Esophagus mucosa (tissue), 1 donor: Measurements from ENCODE around the gene SLC15A5. TPM values are rescaled to one million over a fixed set of nuclear protein-coding genes. Genes with fewer than 3 reads are reported as not detected.

ENCODE experiments used
- ATAC-seq: fragments of 200-7000 bp; cut with Tn5 transposase; one replicate; pipeline ENCODE4 v1.9.1; 2020
- total RNA-seq: library from RNA; stranded (reverse); gene quantifications from one replicate; pipeline ENCODE4 v1.2.4, GENCODE V29; 2023
- donor health status: DM: yes; HTN: yes; CAD: no.

The SLC15A5 gene
- total RNA-seq, 1 donor from 2014 or later: not detected

- ATAC-seq: no peak
These were observed 15.5 kb downstream of the SLC15A5 start for GRCh38 chr12:16261944-16262475.

DNA sequence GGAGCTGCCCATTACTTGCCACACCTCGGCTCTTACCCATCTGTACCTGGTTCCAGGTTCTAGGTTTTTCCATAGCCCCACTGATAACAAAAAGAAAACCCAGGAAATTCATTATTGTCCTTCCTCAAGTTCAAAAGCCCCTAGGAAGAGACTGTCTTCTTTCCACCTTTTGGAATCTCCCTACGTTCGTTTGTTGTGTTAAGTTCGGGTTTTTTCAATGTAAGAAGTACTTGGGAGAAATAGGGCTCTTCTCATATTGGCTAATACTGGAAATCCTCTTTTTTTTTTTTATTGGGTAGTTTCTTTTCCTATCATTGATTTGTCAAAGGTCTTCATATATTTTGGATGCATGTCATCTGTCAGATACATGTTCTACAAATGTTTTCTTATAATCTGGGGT is 17.3 kb downstream of the SLC15A5 start:
- ATAC-seq: no peak

- ATAC-seq: no peak
These were observed 18.5 kb downstream of the SLC15A5 start for GRCh38 chr12:16258963-16259362.

- ATAC-seq: no peak
These were observed 31.2 kb downstream of the SLC15A5 start for GRCh38 chr12:16246264-16246663.

GRCh38 chr12:16245209-16245608 is 32.3 kb downstream of the SLC15A5 start:
- ATAC-seq: no peak

DNA sequence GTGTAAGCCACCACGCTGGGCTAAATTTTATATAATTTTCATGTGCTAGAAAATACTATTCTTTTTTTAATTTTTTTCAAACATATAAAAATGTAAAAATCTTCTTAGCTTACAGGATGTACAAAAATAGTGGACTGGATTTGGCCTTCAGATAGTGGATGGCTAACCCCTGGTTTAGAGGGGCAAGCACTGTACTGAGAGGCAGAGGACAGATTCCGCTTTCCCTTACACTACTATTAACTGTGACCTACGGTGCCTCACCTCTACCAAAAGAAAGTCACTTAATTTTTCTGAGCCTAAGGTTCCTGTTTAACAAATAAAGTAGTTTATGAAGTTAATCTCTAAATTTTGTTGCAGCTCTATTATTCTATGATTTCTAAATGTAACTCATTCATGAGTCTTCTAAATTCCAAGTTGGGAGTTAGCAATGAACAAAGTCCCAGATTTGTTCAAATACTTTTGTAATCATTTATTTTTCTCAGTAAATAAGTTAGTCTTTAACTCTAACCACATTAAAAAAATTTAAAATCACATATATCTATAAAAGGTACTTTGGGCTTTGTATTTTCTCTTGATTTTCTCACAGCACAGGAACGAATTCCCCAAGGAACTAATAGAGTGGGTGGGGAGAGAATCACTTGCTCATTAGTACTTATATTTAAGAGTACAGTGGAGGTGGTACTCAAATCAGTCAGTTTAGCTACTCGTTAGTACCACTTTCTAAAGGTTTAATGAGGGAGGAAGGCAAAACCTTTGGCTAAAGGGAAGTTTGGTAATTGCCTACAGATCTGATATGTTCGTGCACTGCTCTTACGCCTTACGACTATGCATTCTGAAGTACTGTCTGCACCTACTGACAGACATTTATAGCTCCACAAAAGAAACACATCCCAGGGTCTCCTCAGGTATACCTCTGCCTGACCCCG is 33.7 kb downstream of the SLC15A5 start:
- ATAC-seq: no peak

DNA sequence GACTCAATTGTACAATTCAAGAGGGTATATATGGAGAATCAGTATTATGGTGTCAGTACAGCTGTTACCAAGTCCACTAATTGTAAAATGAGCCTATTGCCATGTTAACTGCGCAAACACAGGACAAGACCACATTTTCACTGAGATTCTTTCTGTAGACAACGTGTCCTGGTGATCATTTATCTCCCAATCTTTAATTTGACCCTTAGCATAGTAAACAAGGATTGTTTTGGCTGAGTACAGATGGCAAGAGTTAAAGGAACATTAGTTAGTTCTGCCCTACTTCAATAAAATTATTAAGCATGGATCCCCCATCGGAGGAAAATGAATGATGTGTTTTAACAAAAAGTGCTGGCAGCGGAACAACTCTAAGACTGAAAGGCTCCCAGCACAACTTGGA is 36.1 kb downstream of the SLC15A5 start:
- no peak for ATAC-seq

GRCh38 chr12:16238661-16239060 is 38.8 kb downstream of the SLC15A5 start:
- ATAC-seq: no peak

GRCh38 chr12:16229676-16230075 is 47.8 kb downstream of the SLC15A5 start:
- no peak for ATAC-seq

DNA sequence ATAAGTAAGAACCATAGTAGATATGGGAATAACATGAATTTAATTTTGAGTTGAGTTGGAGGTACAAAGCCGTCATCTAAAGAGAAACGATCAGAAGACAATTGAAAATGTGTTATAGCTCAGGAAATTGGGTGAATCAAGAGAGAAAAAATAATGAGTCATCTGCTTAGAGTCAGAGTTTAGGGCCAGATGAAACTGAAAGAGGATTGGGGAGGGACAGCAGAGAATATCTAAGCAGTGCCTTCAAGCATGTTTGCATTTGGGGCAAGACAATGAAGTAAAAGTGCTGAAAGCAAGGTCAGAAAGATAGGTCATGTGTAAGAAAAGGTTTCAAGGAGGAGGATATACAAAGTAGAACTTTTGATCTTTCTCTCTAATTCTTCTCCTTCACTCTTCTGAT is 49.4 kb downstream of the SLC15A5 start:
- ATAC-seq: no peak

- no peak for ATAC-seq
These were observed 51.8 kb downstream of the SLC15A5 start for GRCh38 chr12:16225692-16226091.

- no peak for ATAC-seq
These were observed 53.3 kb downstream of the SLC15A5 start for GRCh38 chr12:16224196-16224595.

DNA sequence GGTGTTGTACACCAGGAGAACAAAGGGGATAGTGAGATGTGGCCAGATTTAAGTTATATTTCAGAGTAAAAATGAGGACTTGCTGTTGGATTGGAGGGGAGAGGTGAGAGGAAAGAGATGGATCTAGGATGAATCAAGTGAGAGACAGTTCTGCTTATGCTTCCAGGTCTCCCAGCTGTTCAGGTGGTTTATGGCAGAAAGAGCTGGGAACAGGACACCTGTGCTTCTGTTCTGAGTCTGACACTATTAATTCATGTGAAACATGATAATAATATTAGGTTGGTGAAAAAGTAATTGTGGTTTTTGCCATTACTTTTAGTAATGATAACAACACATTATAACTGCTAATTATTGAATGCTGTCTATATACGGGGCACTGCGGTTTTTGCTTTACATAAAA is 55.7 kb downstream of the SLC15A5 start:
- no peak for ATAC-seq

DNA sequence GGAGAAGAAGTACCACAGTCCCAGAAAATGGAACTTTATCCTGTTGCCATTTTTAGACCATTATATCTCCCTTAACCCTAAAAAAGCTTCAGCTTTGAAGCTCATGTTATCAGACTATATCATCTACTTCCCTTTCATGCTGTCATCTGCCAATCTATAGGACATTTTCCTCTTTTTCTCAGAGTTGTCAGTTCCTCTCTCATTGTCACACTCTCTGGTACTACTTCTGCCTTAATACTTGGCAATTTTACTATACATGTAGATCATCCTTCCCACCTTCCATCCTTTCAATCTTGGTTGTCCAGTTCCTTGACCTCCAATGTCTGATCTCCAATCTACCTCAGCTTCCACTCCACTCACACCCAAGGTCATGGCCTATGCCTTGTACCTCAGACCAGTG is 57.4 kb downstream of the SLC15A5 start:
- no peak for ATAC-seq

- no peak for ATAC-seq
These were observed 58.3 kb downstream of the SLC15A5 start for GRCh38 chr12:16218934-16219751.

- no peak for ATAC-seq
These were observed 59.3 kb downstream of the SLC15A5 start for GRCh38 chr12:16218234-16218633.

- no peak for ATAC-seq
These were observed 65.8 kb downstream of the SLC15A5 start for GRCh38 chr12:16211731-16212130.

DNA sequence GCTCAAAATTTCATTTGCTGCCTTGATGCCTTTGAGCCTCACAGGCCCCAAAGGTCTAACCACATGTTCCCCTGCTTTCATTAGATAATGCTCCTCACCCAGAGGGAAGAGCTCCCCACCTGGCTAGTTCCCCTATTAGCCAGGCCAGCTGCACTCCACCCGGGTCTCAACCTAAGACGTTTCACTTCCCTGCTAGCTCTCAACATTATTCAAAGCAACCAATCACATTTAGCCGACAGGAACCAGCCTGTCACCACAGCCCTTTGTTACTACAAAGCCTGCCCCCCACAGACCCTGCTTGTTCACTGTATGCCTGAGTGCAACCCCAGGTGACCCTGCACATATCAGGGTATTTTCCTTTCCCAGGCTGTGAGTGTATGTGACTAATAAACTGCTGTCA is 78.6 kb downstream of the SLC15A5 start:
- no peak for ATAC-seq

DNA sequence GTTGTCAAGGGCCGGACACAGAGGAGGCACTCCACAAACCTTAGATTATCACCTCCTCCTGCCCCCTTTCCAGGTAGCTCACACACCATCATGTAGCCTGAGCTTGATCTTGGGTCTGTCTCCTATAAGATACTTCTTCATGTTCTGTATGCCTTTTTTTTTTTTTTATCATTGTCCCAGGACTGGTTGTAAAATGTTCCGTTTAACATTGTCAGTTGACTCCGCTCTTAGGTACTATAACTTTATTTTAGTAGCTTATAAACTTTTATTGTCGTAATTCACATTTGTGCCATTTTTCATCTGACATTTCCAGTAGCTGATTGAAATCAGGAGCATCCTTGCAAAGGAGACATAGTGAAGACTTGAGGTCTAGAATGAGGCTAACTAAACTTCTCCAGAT is 79.9 kb downstream of the SLC15A5 start:
- no peak for ATAC-seq

DNA sequence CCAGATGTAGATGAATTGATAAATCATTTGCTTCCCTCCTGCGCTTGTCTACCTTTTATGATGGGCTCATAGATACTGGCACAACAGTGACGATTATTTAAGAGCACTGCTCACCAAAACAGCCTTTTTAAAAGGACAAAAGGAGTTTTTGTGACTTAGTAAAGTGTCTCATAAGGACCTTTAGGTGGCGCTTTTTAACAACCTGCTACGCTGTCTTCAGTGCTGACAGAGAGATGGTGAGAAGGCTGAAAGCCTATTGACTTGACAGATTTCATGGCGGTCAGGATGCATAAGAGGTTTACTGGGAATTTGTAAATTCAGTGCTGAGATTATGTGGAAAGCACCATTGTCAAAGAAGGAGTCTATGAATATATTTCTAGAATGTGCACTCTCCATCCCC is 87.6 kb downstream of the SLC15A5 start:
- no peak for ATAC-seq

DNA sequence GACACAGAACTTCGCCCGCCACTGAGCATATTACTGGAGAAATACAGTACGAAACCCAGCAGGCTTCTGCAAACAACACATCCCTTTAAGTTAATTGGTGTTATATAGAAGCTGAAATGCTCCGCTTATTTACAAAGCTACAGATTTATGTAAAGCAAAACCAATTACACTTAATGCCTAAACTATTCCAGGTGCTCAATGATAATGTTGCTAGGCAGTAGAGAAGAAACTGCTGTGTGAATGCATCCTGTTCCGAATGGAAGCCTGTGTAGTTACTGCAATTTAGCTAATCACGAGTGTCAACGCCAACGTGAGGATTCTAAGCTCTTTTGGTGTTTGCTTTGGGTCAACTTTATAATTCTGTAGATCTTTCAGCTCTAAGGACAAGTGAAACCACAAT is 89.8 kb downstream of the SLC15A5 start:
- no peak for ATAC-seq

DNA sequence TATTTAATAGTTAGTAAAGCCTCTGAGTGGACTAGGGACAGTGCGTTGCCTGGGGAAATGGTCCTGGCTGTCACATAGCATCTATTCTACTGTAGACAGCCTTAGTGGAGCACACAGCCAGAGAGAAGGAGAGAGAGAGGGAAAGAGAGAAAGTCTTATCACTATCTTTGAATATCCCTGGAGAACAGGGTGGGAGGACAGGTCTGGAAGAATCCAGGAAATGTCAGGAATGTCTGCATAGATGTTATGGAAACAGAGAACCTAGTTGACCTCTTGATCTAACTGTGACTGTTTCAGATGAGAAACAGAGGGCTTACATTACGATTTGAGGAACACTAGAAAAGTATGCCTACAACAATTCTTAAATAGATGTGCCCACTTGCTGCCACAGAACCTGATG is 92.8 kb downstream of the SLC15A5 start:
- ATAC-seq: no peak

DNA sequence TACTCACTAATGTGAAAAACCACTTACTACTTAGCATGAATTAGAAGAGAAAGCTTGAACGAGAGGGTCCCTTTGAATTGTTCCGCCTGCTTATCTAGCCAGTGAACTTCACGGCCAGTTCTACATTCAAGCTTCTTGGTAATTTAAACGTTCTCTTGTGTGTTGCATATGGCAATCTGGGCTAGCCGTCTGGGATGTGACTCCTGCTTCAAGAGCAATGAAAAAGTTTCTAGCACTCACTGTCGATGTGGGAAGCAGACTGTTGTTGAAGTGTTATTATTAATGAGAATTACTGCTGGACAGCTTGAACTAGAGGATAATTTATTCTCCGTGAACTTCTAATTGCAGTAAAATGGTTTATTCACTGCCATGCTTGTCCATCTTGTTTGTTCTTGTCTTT is 93.9 kb downstream of the SLC15A5 start:
- no peak for ATAC-seq

DNA sequence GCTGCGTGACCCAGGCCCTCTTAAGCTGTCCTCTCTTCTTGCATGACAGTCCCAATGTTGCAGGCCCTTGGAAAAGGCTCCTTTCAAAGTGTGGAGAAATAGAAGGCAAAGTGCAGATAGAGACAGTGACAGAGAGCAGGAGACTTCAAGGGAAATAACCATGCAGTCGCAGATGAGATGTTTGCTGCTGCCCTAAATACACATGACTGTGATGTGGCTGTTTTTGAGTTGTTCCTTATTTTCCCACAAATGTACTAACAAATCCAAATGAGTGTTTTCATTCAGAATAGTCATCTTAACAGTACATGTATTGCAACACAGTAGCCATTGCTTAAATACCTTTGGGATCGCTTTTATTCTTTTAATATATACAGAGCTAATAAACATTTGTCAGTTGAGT is 101.6 kb downstream of the SLC15A5 start:
- no peak for ATAC-seq
